AG04449 (cell line): ENCODE results near the gene UFSP1.

Experiments used
- CTCF ChIA-PET: fragments of 350-600 bp; formaldehyde crosslinking; extraction: SDS; loops from one replicate; lab custom pipeline; 2021; ENCODE audit warnings: antibody characterized with exemption; lab: Yijun Ruan, JAX
- POLR2A ChIA-PET: fragments of 400-600, 350-600 bp; formaldehyde crosslinking; extraction: SDS; loops from one replicate; lab custom pipeline; 2020; ENCODE audit warnings: antibody characterized with exemption, inconsistent platforms; lab: Yijun Ruan, JAX
- DNase-seq: peaks from one replicate; pipeline ENCODE4 v3.0.0-alpha.2; 2010; ENCODE audit warnings: low read depth, low spot score
- H3K4me3 ChIP-seq: 2 replicates; pipeline ENCODE4 v1.5.1; 2011; ENCODE audit warnings: low read depth, mild to moderate bottlenecking, control low read depth, low read length
- CTCF ChIP-seq: IDR thresholded peaks from one replicate; pipeline ENCODE4 v1.5.1; 2011; ENCODE audit warnings: mild to moderate bottlenecking, moderate library complexity, low read length, control low read depth, inconsistent platforms; ENCODE audit not compliant: insufficient read depth; ENCODE audit errors: missing control alignments

Gene UFSP1

DNA sequence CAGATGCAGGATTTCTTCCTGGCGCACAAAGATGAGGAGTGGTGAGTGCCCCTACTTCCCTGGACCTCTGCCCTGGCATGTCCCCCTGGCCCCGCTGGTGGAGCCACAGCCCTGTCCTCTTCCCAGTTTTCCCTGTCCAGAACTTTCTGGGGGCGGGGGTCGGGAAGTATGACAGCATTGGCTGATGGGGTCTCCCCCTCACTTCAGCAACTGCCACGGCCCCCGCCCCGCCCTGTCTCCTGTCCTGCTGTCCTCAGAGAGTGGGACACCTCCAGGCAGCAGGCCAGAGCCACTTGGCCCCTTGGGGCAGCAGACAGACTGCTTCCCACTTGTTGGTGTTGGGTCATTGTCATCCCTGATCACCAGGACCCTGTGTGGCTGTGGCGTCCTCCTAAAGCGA, 7.3 kb downstream of the UFSP1 start:
- no peak for DNase-seq
- no peak for TF ChIP-seq CTCF
- POLR2A ChIA-PET: no interaction called here
- H3K4me3 ChIP-seq: no peak overlapping the region
- CTCF ChIA-PET: interaction anchor here (1.0 kb wide), 1 partner anchor 13 kb away, joined by 3 read pairs; the partner anchor contains the start of gene ACHE

DNA sequence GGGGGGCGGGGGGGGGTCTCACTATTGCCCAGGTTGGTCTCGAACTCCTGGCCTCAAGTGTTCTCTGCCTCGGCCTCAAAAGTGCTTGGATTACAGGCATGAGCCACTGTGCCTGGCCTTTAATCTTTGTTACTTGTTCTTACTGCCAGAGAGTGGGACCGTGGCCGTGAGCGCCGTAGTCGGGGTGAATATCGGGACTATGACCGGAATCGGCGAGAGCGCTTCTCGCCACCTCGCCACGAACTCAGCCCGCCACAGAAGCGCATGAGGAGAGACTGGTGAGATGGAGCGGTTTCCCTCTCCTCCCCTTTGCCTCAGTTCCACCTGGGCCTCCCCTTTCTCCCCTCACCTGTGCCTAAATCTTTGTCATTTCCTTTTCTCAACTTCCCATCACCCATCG, 8.4 kb downstream of the UFSP1 start:
- CTCF ChIA-PET: no interaction called here
- TF ChIP-seq CTCF: no peak
- POLR2A ChIA-PET: interaction anchor here (0.6 kb wide), 2 partner anchors 255 to 451 kb away, joined by 3 read pairs; no protein-coding TSS in a partner anchor
- no peak for DNase-seq
- H3K4me3 ChIP-seq: no peak overlapping the region

- TF ChIP-seq CTCF: no peak
- CTCF ChIA-PET: no interaction called here
- no peak for DNase-seq
- no peak overlapping the region for H3K4me3 ChIP-seq
- POLR2A ChIA-PET: interaction anchor here (0.6 kb wide), 1 partner anchor 451 kb away, joined by 3 read pairs; no protein-coding TSS in a partner anchor
These were observed 8.9 kb downstream of the UFSP1 start for GRCh38 chr7:100880645-100881044.

GRCh38 chr7:100879685-100880261, 9.7 kb downstream of the UFSP1 start:
- no peak for TF ChIP-seq CTCF
- no peak overlapping the region for H3K4me3 ChIP-seq
- ChIA-PET CTCF (no interaction called here), POLR2A (no interaction called here)
- no peak for DNase-seq

- POLR2A ChIA-PET: interaction anchor here (1.9 kb wide), 1 partner anchor 11 kb away, joined by 9 read pairs; the partner anchor contains the start of gene UFSP1
These were observed 10.8 kb downstream of the UFSP1 start for GRCh38 chr7:100878685-100879084.

More at GRCh38 chr7:100878685-100879084, 10.8 kb downstream of the UFSP1 start:
- DNase-seq: no peak
- no peak for TF ChIP-seq CTCF
- no peak overlapping the region for H3K4me3 ChIP-seq
- CTCF ChIA-PET: interaction anchor here (0.6 to 1.8 kb wide), 3 partner anchors 8 to 319 kb away, joined by 3 to 5 read pairs (median 4); no protein-coding TSS in a partner anchor
